Measurements from ENCODE around the gene IQSEC3.

DNA sequence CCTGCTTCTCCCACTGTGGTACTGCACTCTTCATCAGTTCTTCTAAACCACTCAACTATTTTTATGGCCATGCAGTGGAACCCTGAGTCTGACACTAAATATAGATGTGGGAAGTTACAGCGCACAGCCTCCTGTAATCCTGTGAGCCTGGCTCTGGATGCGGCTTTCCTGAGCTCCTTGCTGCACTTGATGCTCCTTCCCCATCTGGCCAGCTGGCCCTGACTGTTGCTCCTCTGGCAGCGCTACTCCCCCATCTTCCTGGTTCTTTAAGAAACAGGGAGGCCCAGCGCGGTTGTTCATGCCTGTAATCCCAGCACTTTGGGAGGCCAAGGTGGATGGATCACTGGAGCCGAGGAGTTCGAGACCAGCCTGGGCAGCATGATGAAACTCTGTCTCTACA is 24.6 kb downstream of the IQSEC3 start:
- no peak for TF ChIP-seq POLR2A (IDR thresholded peaks at IDR 0.05)
- TF ChIP-seq POLR2AphosphoS5 (IDR thresholded peaks at IDR 0.05): no peak

Measured in upper lobe of left lung (tissue), 4 donors.